HG03460 (cell line): ENCODE measurements around the gene FDX1.

ENCODE experiments used
- ATAC-seq: cut with Tn5 transposase; IDR thresholded peaks from one replicate; pipeline ENCODE4 v1.9.1; 2021; ENCODE audit not compliant: unreplicated experiment

The FDX1 gene

DNA sequence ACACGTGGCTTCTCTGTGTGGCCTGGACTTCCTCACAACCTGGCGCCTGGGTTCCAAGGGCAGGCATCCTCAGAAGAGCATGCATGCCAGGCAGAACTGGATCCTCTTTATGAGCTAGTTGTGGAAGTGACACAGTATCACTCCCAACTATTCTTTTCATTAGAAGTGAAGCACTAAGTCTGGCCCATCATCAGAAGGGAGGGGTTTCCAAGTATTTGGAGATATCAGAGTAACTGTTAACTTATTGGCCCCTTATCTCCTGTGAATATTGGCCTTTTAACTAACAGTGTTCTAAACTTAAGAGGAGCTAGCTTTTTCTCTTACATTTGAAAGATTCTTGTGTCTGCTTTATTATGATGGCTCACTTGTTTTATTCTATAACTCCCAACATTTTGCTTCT is 35.5 kb downstream of the FDX1 start:
- ATAC-seq, result no peak

DNA sequence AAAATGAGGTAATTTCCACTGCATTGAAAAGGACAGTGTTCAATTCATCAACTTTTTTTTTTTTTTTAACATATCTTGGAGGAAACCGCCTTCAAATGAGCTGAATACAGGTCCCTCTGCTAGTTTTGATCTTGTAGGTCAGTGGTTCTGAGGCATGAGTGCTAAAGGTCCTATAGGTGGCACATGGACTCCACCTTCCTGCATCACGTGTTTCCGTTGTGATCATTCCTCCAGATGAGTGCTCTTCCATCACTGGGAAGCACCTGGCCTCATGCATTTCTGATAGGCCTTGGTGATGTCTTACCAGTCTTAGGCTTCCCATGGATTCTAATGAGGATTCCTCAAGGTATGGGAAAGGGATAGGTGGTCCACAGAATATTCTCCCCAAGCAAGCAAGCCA is 37.8 kb downstream of the FDX1 start:
- ATAC-seq, result no peak

DNA sequence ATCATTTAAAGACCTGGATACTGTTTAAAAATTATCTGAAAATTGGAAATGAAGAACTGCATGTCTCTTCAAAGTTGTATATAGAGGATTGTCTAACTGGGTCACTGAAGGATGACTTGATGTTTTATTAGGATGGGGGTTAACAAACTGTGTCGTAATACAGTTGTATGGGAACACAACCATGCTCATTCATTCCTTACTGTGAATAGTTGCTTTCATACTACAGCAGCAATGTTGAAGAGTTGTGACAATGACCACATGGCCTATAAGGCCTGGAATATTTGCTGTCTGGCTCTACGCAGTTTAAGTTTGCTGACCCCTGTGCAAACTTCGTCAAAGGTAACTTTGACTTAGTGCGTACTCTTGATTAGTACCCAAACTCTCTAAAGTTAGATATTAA is 38.4 kb downstream of the FDX1 start:
- no peak for ATAC-seq

DNA sequence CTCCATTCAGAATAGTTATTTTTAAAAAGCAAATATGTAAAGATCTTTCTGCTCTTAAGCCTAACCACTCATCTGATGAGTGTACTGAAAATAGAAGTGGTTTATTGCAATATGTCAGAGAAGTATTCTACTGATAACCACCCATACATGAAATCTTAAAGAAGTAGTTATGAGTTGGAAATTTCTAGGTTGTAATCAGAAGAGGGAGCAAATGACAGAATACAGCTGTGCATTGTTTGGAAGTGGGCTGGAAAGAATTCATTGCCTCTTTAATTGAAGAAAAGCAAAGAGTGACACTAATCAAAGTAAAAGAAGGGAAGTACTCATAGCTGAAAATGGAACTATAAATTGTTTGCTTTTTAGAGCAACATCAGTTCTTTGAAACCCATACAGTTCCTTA is 39.4 kb downstream of the FDX1 start:
- no peak for ATAC-seq

DNA sequence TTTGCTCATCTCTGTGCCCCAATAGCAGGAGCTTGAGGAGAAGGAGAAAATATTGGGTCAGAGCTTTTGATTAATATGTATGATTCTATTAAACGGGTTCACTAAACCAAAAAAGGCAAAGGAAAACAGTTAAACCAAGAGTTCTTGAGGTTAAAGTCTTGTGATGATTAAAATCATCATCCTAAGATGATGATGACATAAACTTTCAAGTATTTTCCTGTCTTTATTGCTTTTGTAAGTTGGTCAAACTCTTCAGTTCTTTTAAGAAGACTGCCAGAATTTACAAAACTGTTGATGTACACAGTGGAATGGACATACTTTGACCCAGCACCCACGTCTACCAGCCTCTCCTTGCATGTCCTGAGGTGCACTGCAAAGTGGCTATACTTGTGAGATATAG is 41.0 kb downstream of the FDX1 start:
- no peak for ATAC-seq

DNA sequence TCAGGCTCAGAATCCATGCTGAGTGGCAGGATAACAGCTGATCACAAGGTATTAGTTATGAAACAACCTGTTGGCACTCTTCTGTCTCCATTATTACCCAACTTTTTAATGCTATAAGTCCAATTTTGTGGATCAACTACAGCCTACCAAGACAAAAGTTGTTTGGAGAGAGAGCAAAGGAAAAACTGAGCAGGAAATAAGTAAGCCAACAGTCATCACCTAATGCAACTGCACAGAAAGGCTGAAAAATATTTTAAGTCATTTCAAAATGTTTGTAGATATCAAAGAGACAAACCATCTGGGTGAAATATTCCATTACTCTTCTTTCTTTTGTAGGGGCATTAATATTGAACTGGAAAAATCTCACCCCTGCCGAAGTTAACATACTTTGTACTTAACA is 41.6 kb downstream of the FDX1 start:
- ATAC-seq, result no peak

DNA sequence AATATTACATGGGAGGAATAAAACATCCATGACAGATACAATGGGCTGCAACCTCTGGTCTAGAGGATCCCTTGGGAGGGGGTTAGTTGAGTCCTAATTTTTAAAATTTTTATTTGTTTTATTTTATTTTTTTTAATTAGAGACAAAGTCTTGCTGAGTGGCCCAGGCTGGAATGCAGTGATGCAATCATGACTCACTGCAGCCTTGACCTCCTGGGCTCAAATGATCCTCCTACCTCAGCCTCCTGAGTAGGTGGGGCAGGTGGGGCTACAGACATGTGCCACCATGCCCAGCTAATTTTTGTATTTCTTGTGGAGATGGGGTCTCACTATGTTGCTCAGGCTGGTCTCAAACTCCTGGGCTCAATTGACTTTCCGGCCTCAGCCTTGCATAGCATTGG is 43.1 kb downstream of the FDX1 start:
- no peak for ATAC-seq

DNA sequence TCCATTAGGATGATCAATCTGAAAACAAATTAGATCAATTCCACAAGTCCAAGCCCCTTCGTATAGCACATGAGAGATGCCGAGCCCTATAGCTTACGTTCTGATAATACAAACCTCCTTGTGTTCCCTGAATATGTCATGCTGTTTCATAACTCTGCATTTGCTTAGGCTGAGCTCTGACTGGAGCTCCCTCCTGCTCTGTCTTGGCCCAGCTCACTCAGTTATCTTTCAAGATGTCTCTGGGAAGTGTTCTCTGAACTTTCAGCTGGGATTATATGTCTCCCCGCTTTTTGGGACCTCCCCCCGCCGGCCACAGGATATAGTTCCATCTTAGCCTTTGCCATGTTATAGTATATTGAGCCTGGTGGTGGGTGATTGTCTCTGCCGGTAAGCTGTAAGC is 44.0 kb downstream of the FDX1 start:
- ATAC-seq, result no peak

DNA sequence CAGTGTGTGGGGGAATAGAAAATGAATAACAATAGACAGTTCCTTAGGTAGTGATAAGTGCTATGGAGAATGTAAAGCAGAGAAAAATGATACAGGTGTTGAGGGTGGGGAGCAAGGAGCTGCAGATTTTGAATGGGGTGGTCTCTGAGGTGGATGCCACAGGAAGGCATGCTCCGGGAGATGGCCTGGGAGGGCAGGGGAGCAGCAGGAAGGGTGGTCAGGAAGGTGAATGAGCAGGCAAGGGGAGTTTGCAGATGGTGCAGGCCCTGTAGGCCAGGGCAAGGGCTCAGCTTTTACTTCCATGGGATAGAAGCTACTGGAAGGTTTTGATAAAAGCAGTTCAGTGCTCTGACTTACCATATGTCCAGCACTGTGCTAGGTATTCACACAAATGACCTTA is 44.8 kb downstream of the FDX1 start:
- ATAC-seq, result no peak

DNA sequence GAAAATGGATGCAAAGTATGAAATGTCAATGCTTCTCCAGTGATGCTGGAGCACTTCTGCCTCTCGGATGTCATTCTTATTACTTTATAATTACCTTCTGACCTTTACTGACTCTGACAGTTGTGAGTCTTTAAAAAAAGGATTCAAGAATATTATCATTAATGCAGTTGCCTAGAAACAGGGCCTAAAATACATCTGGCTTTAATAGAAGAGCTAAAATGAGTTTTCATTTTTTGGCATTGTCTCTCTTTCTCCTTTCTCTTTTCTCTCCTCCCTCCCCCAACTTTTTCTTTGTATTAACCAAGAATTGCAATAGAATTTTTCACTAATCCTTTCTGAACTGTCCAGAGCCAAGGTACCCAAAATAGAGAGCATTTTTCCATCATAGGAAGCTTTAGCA is 45.9 kb downstream of the FDX1 start:
- no peak for ATAC-seq

DNA sequence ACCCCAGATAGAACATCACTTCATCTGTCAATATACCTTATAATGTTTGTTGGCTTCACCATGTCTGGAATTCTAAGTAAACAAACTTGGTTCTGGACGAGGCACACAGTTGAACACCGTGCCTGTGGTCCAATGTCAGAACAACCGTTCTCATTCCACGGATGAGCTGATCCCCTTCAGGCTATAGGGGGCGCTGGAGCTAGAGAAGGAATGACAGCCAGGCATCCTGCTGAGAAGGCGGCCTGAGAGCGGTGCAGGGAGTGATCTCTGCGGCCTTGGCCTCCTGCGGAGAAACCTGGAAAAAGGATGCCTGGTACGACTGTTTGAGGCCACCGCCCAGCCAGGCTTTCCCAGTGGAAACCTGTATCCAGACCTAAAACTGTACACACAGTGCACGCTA is 48.7 kb downstream of the FDX1 start:
- ATAC-seq, result no peak

DNA sequence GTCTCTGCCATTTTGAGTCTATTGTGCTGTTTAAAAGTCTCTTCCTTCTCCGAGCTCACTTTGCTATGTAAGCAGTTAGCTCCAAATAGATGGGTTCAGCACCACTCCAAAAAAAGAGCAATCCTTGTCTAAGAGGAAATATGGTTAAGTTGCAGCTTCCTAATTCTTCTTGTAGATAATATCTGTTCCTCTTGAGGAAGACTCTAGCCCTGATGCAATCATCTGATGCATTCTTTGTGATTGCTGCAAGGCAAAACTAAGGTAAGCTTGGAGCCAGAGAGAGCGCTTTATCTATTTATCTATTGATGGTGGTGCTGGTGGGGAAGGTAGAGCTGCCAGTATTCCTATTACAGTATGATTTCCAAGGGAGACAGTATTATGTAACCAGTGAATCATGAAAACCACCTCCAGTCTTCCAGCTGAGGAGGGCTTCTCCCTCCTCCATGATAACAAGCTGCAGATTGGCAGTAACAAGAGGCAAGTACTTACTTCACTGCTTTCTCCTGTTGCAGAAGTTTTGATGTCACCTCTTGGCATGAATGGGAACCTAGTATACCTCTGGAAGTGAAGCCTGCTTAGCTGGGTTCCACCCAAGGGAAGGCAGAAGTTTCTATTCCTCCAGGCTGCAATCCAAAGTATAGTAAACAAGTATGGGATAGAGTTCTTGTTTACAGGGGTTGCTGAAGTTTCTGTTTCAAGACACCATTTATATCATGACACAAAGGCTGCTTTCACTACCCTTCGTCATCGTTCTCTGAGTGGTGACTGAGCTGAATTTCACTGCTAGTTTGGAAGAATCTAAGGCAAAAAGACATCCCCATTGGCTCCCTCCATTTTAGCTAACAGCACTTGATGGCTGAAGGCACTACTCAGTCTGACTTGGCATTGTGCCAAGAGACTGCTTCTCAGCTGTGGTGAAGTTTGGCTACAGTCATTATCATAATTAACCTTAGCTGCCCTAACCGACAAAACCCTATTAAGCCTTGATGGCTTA is 49.7 kb downstream of the FDX1 start:
- no peak for ATAC-seq

DNA sequence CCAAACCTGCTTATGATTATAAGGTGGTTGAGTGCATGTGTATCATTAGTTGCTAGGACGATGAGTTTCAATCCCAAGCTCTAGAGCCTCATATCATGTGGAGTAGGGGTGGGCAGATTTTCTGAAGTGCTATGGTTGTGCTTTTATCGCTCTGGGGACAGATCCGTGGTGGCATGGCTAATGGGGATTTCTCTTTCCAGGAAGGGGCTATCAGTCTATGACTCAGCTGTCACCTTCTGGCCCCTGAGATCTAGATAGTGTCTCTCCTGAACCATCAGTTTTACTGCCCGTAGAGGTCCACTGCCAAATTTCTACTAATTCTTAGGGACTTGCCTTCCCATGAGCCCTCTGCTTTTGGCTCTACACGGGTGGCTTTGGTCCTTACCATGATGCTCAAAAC is 51.8 kb downstream of the FDX1 start:
- ATAC-seq, result no peak

DNA sequence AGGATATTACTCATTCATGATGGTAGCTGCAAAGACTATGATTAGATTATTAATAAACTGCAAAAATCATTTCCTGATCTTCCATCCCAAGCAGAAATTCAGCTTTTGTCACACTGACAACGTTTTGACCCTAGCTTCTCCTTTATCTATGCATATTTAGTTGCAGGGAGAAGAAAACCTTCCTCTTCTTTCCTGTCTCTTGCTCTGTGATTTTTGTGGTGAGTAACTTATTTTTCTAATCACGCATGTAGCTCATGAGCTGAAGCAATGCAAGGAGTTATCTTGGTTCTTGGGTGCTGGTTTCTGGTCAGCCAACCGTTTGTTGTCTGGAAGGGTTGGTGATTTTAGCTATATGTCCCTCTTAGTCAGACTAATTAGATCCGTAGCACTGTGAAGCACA is 56.4 kb downstream of the FDX1 start:
- ATAC-seq, result no peak

DNA sequence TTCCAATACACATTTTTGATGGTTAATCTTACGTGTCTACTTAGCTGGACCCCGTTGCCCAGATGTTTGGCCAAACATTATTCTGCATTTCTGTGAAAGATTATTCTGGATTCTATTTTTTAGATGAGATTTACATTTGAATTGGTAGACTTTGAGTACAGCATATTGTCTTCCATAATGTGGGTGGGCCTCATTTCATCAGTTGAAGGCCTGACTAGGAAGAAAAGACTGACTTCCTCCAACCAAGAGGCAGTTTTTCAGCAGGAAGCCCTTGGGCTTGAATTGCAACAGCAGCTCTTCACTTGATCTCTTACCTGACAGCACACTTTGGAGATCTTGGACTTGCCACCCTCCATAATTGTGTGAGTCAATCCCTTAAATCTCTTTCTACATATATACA is 58.7 kb downstream of the FDX1 start:
- ATAC-seq, result no peak

DNA sequence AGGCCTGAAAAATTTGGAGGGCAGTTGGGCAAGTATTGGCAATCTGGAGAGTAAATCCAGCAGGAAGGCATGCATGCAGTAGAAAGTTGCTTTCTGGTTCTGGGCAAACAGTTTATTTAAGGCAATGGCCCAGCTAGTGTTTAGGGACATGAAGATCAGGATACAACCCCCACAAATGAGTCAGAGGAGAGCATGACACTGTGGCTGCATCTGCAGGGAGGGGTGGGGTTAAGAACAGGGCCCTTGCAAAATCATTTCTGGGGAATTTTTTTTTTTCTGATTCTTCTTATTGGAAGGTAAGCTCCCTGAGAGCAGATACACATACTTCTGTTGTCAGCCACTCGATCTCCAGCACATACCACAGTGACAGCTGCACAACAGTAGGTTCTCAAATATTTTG is 61.1 kb downstream of the FDX1 start:
- no peak for ATAC-seq

DNA sequence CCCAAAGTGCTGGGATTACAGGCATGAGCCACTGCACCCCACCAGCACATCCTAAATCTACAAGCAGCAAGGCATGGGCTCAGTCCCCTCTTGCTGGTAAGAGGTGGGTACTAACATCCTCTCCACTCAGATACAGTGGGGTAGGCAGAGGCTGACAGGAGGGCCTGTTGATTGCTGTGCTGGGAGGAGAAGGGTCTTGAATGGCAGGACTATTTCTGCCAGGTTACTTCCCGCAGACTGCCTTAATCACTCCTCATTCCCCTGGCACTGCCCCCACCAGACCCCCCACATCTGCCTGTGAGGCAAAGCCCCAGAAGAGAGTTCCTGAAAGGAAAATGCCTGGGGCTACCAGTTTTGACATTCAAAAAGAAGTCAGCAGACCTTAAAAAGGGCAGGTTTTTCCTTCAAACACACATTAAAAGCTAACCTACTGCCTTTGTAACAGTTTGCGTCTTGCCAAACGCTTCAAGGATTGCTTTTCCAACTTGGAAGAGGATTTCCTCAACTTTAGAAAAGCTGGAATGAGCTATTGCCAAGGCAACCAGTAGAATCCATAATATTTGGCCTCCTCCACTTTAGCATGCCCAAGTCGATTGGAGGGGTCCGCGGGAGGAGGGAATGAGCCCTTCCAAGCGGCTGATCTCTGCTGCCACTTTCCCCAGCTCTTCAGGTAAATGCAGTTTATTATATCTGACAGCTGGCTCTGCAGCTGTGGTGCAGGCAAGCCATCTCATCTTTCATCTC is 62.0 kb downstream of the FDX1 start:
- no peak for ATAC-seq

DNA sequence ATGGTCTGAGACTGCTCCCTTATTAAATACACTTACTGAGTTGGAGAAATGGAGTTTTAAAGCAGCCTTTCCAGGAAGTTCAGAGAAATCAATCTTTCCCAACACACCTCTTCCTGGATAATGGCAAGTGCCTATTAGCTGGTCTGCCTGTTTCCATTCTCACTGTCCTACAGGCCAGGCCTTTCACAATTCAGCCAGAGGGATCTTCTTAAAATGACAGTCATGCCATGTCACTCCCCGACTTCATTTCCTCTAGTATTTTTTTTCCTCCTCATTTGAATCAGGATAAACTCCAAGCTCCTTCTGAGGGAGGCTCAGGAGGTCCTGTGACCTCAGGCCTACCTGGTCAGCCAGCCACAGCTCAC is 62.6 kb downstream of the FDX1 start:
- no peak for ATAC-seq

DNA sequence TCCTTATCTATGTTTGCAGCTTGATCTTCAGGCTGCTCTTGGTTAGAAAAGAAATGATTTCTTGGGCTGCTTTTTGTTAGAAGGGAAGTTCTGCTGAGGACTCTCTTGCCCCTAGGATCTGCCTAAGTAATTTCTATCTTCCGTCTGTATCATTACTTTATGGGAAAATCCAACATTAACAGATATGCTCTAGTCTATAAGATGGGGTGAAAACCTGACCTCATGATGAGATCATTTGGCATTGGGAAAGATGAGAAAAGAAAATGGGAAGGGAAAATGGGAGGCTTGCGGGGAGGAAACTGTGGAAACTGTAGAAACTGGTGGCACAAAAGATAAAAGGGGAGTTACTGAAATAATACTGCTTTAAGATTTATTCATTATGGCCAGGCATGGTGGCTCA is 63.6 kb downstream of the FDX1 start:
- no peak for ATAC-seq

DNA sequence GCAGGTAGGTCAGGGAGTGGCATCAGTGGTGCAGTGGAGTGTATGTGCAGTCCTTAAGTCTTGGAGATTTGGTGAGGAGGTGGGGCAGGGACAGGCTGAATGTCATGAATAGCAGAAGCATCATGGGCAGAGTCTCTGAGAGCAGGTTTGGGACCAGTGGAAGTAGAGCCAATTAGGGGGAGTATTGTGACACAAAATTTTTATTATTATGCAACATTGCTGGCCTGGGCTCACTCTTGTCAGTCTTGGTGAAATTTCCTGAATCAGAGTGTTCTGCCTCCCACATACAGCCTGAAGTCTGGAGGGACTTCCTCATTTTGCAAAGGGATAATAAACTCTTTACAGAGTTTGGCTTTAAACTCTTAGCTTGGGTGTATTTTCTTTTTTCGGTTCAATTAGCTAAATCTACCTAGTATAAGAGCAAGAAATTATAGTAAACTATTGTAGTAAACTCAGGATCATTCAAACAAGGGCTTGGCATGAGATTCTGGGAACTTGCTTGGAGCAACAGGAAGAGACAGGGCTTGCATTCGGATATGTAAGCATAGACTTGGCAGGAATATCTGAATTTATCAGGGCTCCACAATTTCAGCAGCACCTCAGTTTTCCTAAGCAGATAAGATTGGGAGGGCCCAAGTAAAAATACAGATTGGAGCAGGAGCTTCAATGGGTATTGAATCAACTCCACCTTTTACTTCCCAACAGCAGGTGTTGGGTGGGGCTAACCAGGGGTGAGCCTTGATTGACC is 67.7 kb downstream of the FDX1 start:
- ATAC-seq, result no peak

DNA sequence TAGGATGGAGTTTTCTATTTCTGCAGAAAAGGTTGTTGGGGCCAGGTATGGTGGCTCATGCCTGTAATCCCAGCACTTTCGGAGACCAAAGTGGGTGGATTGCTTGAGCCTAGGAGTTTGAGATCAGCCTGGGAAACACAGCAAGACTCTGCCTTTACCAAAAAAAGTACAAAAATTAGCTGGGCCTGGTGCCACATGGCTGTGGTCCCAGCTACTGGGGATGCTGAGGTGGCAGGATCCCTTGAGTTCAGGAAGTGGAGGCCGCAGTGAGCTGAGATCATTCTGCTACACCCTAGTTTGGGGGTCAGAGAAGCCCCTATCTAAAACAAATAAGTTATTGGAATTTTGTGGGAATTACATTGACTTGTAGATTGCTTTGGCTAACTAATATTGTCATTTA is 71.7 kb downstream of the FDX1 start:
- no peak for ATAC-seq
